Central memory CD4-positive, alpha-beta T cell (primary cell): Measurements from ENCODE around the gene REXO5.
"Not testable (repeated sequence)": the region's sequence is repeated elsewhere in the genome, so short reads cannot be mapped to it uniquely, and the experiment has no call there.

Experiments
- DNase-seq: peaks from one replicate; pipeline ENCODE4 v3.0.0; 2022
- total RNA-seq, 3 experiments: gene quantifications; one replicate each; lab custom pipeline; 2026; lab: John Stamatoyannopoulos, UW

Gene REXO5, protein sequence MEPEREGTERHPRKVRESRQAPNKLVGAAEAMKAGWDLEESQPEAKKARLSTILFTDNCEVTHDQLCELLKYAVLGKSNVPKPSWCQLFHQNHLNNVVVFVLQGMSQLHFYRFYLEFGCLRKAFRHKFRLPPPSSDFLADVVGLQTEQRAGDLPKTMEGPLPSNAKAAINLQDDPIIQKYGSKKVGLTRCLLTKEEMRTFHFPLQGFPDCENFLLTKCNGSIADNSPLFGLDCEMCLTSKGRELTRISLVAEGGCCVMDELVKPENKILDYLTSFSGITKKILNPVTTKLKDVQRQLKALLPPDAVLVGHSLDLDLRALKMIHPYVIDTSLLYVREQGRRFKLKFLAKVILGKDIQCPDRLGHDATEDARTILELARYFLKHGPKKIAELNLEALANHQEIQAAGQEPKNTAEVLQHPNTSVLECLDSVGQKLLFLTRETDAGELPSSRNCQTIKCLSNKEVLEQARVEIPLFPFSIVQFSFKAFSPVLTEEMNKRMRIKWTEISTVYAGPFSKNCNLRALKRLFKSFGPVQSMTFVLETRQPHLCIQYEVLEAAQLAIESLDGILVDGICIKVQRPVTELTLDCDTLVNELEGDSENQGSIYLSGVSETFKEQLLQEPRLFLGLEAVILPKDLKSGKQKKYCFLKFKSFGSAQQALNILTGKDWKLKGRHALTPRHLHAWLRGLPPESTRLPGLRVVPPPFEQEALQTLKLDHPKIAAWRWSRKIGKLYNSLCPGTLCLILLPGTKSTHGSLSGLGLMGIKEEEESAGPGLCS
- total RNA-seq, result 0.27 to 0.77 (median 0.60) reads per million in 3 experiments

- DNase-seq, result peak; percentile 69
Observed at GRCh38 chr16:20806168-20807050, at the start of gene REXO5, which contains the start of gene ERI2. TSS of gene REXO5 (plus strand) at chr16:20806527. CDS start at chr16:20806954, 427 bp downstream. TSS of gene ERI2 (minus strand) at chr16:20806472. CDS start at chr16:20806430, 42 bp downstream.

- DNase-seq, result no peak
Observed at GRCh38 chr16:20760346-20760745, 46.0 kb upstream of the REXO5 start.

DNA sequence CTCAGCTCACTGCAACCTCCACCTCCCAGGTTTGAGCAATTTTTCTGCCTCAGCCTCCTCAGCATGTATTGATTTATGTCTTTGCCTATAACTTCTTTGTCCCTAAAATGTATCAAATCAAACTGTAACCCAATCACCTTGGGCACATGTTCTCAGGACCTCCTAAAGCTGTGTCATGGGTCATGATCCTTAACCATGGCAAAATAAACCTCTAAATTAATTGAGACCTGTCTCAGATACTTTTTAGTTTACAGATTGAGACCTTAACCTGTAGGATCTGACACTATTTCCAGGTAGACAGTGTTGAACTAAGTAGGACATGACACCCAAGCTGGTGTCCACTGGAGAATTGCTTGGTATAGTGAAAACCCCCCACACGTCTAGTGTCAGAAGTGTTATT lies 45.2 kb upstream of the REXO5 start:
- DNase-seq, result no peak

- no peak for DNase-seq
Observed at GRCh38 chr16:20762404-20763123, 43.8 kb upstream of the REXO5 start.

GRCh38 chr16:20763461-20764232 lies 42.7 kb upstream of the REXO5 start, which contains the start of gene ACSM3:
TSS of gene ACSM3 (plus strand) at chr16:20764014. CDS start at chr16:20770035, 6,021 bp downstream.
- DNase-seq, result peak; percentile 76

DNA sequence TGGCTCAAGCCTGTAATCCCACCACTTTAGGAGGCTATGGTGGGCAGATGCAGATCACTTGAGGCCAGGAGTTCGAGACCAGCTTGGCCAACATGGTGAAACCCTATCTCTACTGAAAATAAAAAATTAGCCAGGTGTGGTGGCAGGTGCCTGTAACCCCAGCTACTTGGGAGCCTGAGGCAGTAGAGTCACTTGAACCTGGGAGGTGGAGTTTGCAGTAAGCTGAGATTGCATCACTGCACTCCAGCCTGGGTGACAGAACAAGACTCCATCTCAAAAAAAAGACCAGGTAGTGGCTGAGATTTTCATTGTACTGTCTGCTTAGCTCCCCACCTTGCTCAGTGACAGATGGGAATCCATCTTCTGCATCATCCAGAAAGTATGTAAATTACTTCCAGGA lies 41.9 kb upstream of the REXO5 start:
- DNase-seq, result not testable (repeated sequence)

- no peak for DNase-seq
Observed at GRCh38 chr16:20765732-20766131, 40.6 kb upstream of the REXO5 start.

GRCh38 chr16:20766294-20766693 lies 40.0 kb upstream of the REXO5 start:
- no peak for DNase-seq

- no peak for DNase-seq
Observed at GRCh38 chr16:20767577-20767976, 38.8 kb upstream of the REXO5 start.

DNA sequence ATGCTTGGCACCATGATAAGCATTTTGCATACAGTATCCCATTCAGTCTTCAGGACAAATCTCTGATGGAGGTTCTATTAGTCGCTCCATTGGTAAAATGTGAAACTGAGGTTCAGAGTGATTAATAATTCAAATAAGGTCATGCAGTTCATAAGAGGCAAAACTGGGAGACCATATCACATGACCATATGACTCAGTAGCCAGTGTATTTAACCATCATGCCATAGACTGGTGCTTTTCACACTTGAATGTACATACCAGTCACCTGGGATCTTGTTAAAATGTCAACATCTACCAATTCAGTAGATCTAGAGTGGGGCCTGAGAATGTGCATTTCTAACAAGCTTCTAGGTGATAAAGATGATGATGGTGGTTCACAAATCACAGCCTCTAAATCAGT lies 38.2 kb upstream of the REXO5 start:
- DNase-seq, result no peak

GRCh38 chr16:20768818-20769217 lies 37.5 kb upstream of the REXO5 start:
- no peak for DNase-seq

- no peak for DNase-seq
Observed at GRCh38 chr16:20773679-20774078, 32.6 kb upstream of the REXO5 start.

- DNase-seq, result peak; percentile 13
Observed at GRCh38 chr16:20774703-20775362, 31.5 kb upstream of the REXO5 start.

- no peak for DNase-seq
Observed at GRCh38 chr16:20781697-20782096, 24.6 kb upstream of the REXO5 start.

DNA sequence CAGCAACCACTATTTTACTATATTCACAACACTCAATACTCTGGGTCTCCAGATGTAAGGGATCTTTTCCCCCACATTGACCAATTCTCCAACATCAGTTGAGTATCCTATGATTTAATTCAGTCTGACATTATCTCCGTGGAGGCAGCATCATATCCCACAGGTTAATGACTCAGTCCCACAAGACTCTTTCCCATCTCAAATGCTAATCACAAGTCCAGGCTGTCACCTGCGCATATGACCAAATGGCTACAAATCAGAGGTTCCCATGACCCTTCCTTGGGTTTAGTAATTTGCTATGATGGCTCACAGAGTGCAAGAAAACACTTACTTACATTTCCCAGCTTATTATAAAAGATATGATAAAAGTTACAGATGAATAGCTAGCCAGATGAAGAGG lies 23.9 kb upstream of the REXO5 start:
- DNase-seq, result no peak

DNA sequence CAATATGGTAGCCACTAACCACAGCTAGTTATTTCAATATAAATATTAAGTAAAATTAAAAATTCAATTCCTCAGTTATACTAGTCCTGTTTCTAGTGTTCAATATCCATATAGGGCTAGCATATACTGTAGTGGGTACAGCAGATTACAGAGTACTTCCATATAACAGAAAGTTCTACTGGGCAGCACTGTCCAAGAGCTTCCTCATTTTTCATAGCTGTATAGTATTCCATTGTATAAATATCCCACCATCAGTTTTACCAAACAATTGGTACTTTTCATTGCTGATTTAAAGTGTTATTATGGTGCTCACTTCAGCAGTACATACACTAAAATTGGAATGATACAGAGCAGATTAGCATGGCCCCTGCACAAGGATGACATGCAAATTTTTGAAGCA lies 22.1 kb upstream of the REXO5 start:
- no peak for DNase-seq

GRCh38 chr16:20789130-20789529 lies 17.2 kb upstream of the REXO5 start:
- DNase-seq, result no peak

- no peak for DNase-seq
Observed at GRCh38 chr16:20791923-20792612, 14.3 kb upstream of the REXO5 start.

DNA sequence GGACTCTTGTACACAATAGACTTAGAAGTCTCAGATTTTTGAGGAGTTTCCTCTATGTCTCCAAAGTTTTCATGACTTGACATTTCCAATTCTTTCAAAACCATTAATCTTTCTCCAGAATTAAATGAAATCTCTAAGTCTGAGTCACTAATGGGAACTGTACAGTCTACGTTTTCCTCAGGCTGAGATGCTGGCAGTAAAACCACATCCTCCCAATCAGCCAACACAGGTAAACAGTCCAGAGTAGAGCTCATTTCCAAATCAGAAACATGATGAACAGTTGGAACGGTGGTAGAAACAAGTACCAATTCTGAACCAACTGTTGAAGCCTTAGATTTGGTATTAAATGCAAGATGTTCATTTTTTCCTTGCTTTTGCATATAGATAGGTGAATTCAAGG lies 8.0 kb upstream of the REXO5 start:
- DNase-seq, result no peak

DNA sequence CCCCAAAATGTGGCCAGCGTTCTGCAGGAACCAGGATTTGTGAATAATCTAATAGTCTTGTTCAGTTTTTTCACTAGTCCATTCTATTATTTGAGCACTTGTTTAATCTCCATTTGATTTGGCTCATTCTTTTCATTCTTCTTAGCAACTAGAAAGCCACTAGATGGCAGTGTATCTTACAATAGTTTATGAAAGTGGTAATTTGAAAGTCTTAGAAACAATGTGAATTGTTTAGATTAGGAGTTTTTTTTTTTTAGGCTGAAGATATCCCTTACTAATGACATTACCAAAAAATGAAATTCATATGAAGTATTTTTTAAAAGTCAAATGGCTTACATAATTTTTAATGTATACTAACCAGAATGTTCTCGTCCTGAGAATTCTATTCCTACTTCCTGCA lies 6.7 kb upstream of the REXO5 start:
- no peak for DNase-seq
